ENCODE measurements around the gene ZNF438. TPM values are rescaled to one million over a fixed set of nuclear protein-coding genes. Genes with fewer than 3 reads are reported as not detected.

The ZNF438 gene
- total RNA-seq, 1 donor = 4.7 TPM

GRCh38 chr10:30818854-30819253 is 212.8 kb downstream of the ZNF438 start:
- TF ChIP-seq, protein P1, sequence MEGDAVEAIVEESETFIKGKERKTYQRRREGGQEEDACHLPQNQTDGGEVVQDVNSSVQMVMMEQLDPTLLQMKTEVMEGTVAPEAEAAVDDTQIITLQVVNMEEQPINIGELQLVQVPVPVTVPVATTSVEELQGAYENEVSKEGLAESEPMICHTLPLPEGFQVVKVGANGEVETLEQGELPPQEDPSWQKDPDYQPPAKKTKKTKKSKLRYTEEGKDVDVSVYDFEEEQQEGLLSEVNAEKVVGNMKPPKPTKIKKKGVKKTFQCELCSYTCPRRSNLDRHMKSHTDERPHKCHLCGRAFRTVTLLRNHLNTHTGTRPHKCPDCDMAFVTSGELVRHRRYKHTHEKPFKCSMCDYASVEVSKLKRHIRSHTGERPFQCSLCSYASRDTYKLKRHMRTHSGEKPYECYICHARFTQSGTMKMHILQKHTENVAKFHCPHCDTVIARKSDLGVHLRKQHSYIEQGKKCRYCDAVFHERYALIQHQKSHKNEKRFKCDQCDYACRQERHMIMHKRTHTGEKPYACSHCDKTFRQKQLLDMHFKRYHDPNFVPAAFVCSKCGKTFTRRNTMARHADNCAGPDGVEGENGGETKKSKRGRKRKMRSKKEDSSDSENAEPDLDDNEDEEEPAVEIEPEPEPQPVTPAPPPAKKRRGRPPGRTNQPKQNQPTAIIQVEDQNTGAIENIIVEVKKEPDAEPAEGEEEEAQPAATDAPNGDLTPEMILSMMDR (IDR thresholded peaks at IDR 0.05; ENCODE audit: insufficient read depth, low read depth, low read length) = no peak
- no peak for DNase-seq (ENCODE audit: low read depth)
- peak overlapping the region; percentile 47 for H3K4me3 ChIP-seq (ENCODE audit: low read depth, low read length)

DNA sequence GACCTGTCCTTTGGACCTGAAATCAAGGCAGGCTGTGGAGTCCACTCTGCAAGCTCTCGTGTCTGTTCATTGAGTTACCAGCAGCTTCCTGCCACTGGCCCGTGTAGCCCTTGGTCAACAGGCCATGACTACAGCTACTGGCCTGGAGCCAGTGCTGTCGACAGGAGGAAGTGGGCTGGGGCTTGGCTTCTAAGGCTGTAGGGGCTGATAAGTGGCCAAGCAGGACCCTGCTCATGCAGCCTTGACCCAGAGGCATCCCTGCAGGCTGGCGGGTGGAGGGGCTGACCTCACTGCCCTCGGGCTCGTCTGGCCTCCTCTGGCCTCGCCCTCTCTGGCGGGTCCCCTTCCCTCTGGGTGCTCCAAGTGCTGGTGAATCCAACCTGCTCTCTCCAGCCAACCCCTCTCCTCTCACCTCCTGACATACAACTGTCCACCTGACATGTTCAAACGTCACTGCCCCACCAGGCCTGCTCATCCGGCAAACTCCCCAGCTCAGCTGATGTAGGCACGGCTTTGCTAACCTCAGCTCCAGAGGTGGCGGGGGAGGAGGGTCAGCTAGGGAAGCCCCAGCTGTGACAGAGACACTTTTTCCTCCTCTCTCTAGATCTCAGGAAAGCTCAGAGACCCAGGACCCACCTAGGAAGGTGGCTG is 213.5 kb downstream of the ZNF438 start:
- no peak overlapping the region for H3K4me3 ChIP-seq (ENCODE audit: low read depth, low read length)
- DNase-seq (ENCODE audit: low read depth) = peak; percentile 77
- TF ChIP-seq, protein P1 (IDR thresholded peaks at IDR 0.05; ENCODE audit: insufficient read depth, low read depth, low read length) = no peak

DNA sequence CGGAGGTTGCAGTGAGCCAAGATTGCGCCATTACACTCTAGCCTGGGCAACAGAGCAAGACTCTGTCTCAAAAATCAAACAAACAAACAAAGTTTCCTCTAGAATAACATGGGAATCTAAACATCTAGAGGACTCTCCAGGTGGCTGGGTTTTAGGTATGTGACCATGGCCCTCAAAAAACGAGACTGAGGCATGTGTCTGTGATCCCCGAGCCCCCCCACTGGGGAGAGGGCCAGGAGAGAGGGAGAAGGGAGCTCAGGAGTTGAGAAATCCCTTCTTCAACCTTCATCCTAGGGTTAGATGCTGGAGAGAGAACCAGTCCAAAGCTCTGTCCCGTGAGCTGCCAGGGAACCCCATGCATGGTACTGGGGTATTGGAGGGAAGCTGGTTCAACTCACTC is 214.1 kb downstream of the ZNF438 start:
- TF ChIP-seq, protein P1 (IDR thresholded peaks at IDR 0.05; ENCODE audit: insufficient read depth, low read depth, low read length) = no peak
- H3K4me3 ChIP-seq (ENCODE audit: low read depth, low read length) = no peak overlapping the region
- DNase-seq (ENCODE audit: low read depth) = no peak

DNA sequence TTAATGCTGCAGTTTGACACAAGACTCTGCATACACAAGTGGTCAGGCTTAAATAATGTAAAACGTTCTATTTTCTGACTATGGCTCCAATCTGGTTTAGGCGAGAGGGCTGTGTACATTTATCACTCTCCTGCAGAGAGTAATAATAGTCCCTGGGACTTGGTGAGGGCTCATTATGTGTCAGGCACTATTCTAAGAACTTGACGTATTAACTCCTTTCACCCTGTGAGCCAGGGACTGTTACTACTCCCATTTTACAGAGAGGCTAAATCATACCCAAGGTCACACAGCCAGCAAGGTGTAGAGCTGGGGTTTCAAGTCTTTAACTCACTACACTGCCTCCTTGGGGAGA is 214.9 kb downstream of the ZNF438 start:
- DNase-seq (ENCODE audit: low read depth) = no peak

DNA sequence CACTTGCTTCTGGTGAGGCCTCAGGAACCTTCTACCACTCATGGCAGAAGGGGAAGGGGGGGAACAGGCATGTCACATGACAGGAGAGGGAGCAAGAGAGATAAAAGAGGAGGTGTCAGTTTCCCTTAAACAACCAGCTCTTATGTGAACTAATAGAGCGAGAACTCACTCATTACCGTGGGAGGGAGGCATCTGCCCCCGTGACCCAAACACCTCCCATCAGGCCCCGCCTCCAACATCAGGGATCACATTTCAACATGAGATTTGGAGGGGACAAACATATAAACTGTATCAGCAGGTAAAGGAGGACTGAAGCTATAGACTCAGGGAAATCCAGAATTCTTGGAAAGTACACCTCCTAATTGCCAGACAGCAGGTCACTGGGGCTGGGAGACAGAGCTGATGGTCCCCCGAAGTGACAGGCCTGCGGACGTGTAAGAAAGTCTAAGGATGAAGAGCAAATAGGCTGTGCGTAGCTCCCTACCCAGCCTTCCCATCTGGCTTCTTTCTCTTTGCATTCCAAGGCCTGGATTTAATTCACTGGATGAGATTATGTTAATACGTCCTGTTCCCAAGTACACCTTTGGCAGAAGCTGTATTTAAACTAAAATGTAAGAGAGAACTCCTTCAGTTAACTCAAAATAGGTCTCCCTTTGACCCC is 215.4 kb downstream of the ZNF438 start:
- no peak for DNase-seq (ENCODE audit: low read depth)
- TF ChIP-seq, protein P1 (IDR thresholded peaks at IDR 0.05; ENCODE audit: insufficient read depth, low read depth, low read length) = no peak
- H3K4me3 ChIP-seq (ENCODE audit: low read depth, low read length) = no peak overlapping the region

More for the DNA sequence above, 214.9 kb downstream of the ZNF438 start:
- no peak overlapping the region for H3K4me3 ChIP-seq (ENCODE audit: low read depth, low read length)
- TF ChIP-seq, protein P1 (IDR thresholded peaks at IDR 0.05; ENCODE audit: insufficient read depth, low read depth, low read length) = no peak

GRCh38 chr10:30813872-30814481 is 217.7 kb downstream of the ZNF438 start:
- peak; percentile 76 for DNase-seq (ENCODE audit: low read depth)
- H3K4me3 ChIP-seq (ENCODE audit: low read depth, low read length) = no peak overlapping the region
- TF ChIP-seq, protein P1 (IDR thresholded peaks at IDR 0.05; ENCODE audit: insufficient read depth, low read depth, low read length) = no peak
